K562 (cell line): ENCODE data around the gene CHMP2A. TPM values are rescaled to one million over a fixed set of nuclear protein-coding genes. Genes with fewer than 3 reads are reported as not detected.

Source experiments
- ATAC-seq: fragments of 200-7000 bp; cut with Tn5 transposase; 3 replicates; pipeline ENCODE4 v1.9.1; 2020; ENCODE audit warnings: moderate library complexity
- BruUV-seq: library from RNA; stranded (reverse); fragments of 400-500 nt; replicated peaks from 2 replicates; lab custom pipeline; 2021; lab: Mats Ljungman, UMichigan
- CTCF ChIA-PET: fragments of 300-600 bp; formaldehyde crosslinking; extraction: SDS; loops from one replicate; lab custom pipeline; 2021; ENCODE audit warnings: low intra/inter-chr PET ratio; lab: Yijun Ruan, JAX
- POLR2A ChIA-PET: fragments of 300-600, 350-650 bp; sonication (Branson Sonifier 250); formaldehyde crosslinking; extraction: SDS; loops from one replicate; lab custom pipeline; 2021; ENCODE audit warnings: antibody characterized with exemption, inconsistent platforms; lab: Yijun Ruan, JAX
- DNase-seq, 4 experiments: peaks; one replicate each; pipeline versions ENCODE4 v3.0.0 to v3.0.0-alpha.2; 2011 to 2018; ENCODE audit warnings: low spot score in 3 of 4, mixed read lengths in 3 of 4; ENCODE audit errors: extremely low read depth in 1 of 4
- FAIRE-seq: peaks from 2 replicates; lab custom pipeline; 2011; peaks lifted over from hg19 to GRCh38; lab: Jason Lieb, UNC
- H2AFZ ChIP-seq: 2 replicates; pipeline ENCODE4 v1.6.0; 2011; ENCODE audit warnings: low read depth, low read length, control low read depth, inconsistent platforms
- H3K27ac ChIP-seq: fragments of 200-600 bp; 3 replicates; pipeline ENCODE4 v1.8.0; 2011; ENCODE audit warnings: low read depth, mild to moderate bottlenecking, control low read depth, inconsistent platforms, low read length, moderate library complexity, mixed read lengths; ENCODE audit errors: extremely low read depth
- H3K27me3 ChIP-seq, 2 experiments: fragments of 300-600 bp in 1 of 2; 2 replicates in 1 of 2; 3 replicates in 1 of 2; pipeline versions ENCODE4 v1.6.0 to v1.8.0; 2011; ENCODE audit warnings: inconsistent platforms in 2 of 2, low read length in 2 of 2, mild to moderate bottlenecking in 1 of 2, mixed read lengths in 1 of 2, moderate library complexity in 1 of 2; ENCODE audit not compliant: control insufficient read depth in 2 of 2, insufficient read depth in 2 of 2
- H3K36me3 ChIP-seq: fragments of 300-600 bp; 3 replicates; pipeline ENCODE4 v1.8.0; 2011; ENCODE audit warnings: mild to moderate bottlenecking, low read length, inconsistent platforms; ENCODE audit not compliant: control insufficient read depth, insufficient read depth
- H3K4me1 ChIP-seq, 2 experiments: fragments of 200-600 bp in 1 of 2; replicated peaks in 1 of 2; 2 replicates in 1 of 2; 3 replicates in 1 of 2; pipeline versions ENCODE4 v1.5.1 to v1.8.0; 2011; ENCODE audit warnings: inconsistent platforms in 2 of 2, low read length in 2 of 2, mild to moderate bottlenecking in 1 of 2, mixed read lengths in 1 of 2, moderate library complexity in 1 of 2; ENCODE audit not compliant: control insufficient read depth in 2 of 2, insufficient read depth in 2 of 2
- H3K4me2 ChIP-seq: 2 replicates; pipeline ENCODE4 v1.6.1; 2011; ENCODE audit warnings: low read length, control low read depth, inconsistent platforms, mixed read lengths; ENCODE audit not compliant: insufficient read depth
- H3K4me3 ChIP-seq: fragments of 200-600 bp; sonication (generic), shearing (Covaris generic); 2 replicates; pipeline ENCODE4 v1.5.1; 2016; ENCODE audit warnings: control low read depth, inconsistent platforms
- H3K79me2 ChIP-seq: fragments of 200-600 bp; 3 replicates; pipeline ENCODE4 v1.8.0; 2011; ENCODE audit warnings: low read length, inconsistent platforms; ENCODE audit not compliant: control insufficient read depth, insufficient read depth
- H3K9ac ChIP-seq, 2 experiments: 2 replicates each; pipeline versions ENCODE4 v1.6.0 to v1.6.1; 2011; ENCODE audit warnings: low read depth in 2 of 2, low read length in 2 of 2, control low read depth in 1 of 2, inconsistent platforms in 1 of 2, mild to moderate bottlenecking in 1 of 2, mixed read lengths in 1 of 2; ENCODE audit not compliant: insufficient read depth in 1 of 2
- H3K9me1 ChIP-seq: one replicate; pipeline ENCODE4 v1.6.0; 2011; ENCODE audit warnings: inconsistent platforms, mild to moderate bottlenecking, low read length, moderate library complexity; ENCODE audit not compliant: control insufficient read depth, insufficient read depth
- H3K9me3 ChIP-seq: replicated peaks from 2 replicates; pipeline ENCODE4 v1.5.1; 2011; ENCODE audit warnings: low read depth, low read length, inconsistent platforms; ENCODE audit not compliant: control insufficient read depth, insufficient read depth
- H4K20me1 ChIP-seq: replicated peaks from 2 replicates; pipeline ENCODE4 v1.6.1; 2011; ENCODE audit warnings: low read length, inconsistent platforms, mixed read lengths; ENCODE audit not compliant: control insufficient read depth, insufficient read depth
- ASH1L ChIP-seq: fragments of 450-650 bp; IDR thresholded peaks from 2 replicates; pipeline ENCODE4 v1.6.1; 2018; ENCODE audit warnings: borderline replicate concordance, mild to moderate bottlenecking, low read depth; ENCODE audit not compliant: partially characterized antibody
- BACH1 ChIP-seq: fragments of 200-800 bp; sonication (Bioruptor generic); IDR thresholded peaks from 2 replicates; pipeline ENCODE4 v1.6.1; 2016; ENCODE audit warnings: missing genetic modification characterization, missing compliant biosample characterization
- CREB5 ChIP-seq: fragments of 250-450 bp; sonication (Bioruptor Pico); IDR thresholded peaks from 2 replicates; pipeline ENCODE4 v1.5.0; 2020; ENCODE audit warnings: mild to moderate bottlenecking
- DDX20 ChIP-seq: fragments of 450-650 bp; IDR thresholded peaks from 2 replicates; pipeline ENCODE4 v1.6.1; 2016; ENCODE audit warnings: missing genetic modification characterization, low read depth, mild to moderate bottlenecking, missing compliant biosample characterization, moderate library complexity
- ELK1 ChIP-seq: sonication (generic); formaldehyde crosslinking; IDR thresholded peaks from 2 replicates; pipeline ENCODE4 v1.8.1; 2022; ENCODE audit warnings: missing genetic modification reagents
- KDM5B ChIP-seq: fragments of 200-600 bp; sonication (generic); IDR thresholded peaks from 2 replicates; pipeline ENCODE4 v1.6.1; 2012; ENCODE audit warnings: low read depth, mild to moderate bottlenecking, moderate library complexity, low read length, control low read depth, inconsistent platforms; ENCODE audit not compliant: insufficient replicate concordance
- NR3C1 ChIP-seq: sonication (generic); formaldehyde crosslinking; IDR thresholded peaks from 2 replicates; pipeline ENCODE4 v1.8.1; 2022; ENCODE audit warnings: missing genetic modification reagents
- NRF1 ChIP-seq, 2 experiments: fragments of 450-650 bp; IDR thresholded peaks in 1 of 2; conservative IDR thresholded peaks in 1 of 2; 2 replicates each; pipeline ENCODE4 v1.6.1; 2014; ENCODE audit warnings: mild to moderate bottlenecking in 2 of 2
- POU5F1 ChIP-seq: fragments of 150-350 bp; IDR thresholded peaks from 2 replicates; pipeline ENCODE4 v1.6.1; 2014; ENCODE audit warnings: borderline replicate concordance, low read length, low read depth, mild to moderate bottlenecking; ENCODE audit not compliant: partially characterized antibody
- PPARD ChIP-seq: fragments of 250-450 bp; sonication (Bioruptor Pico); IDR thresholded peaks from 2 replicates; pipeline ENCODE4 v1.8.0; 2022; ENCODE audit warnings: inconsistent platforms, mild to moderate bottlenecking, moderate library complexity
- PREB ChIP-seq: sonication (generic); formaldehyde crosslinking; IDR thresholded peaks from 2 replicates; pipeline ENCODE4 v1.8.1; 2023; ENCODE audit warnings: mild to moderate bottlenecking, missing genetic modification reagents
- RAD51 ChIP-seq: fragments of 450-650 bp; IDR thresholded peaks from 2 replicates; pipeline ENCODE4 v1.7.1; 2016; ENCODE audit warnings: low read depth, mild to moderate bottlenecking, borderline replicate concordance
- SMAD3 ChIP-seq: fragments of 450-650 bp; formaldehyde crosslinking; conservative IDR thresholded peaks from 2 replicates; pipeline ENCODE4 v1.4.0; 2020; ENCODE audit warnings: mild to moderate bottlenecking
- SMARCB1 ChIP-seq: IDR thresholded peaks from 2 replicates; pipeline ENCODE4 v1.6.1; 2011; ENCODE audit warnings: improper control_type of control experiment, low read depth; ENCODE audit not compliant: insufficient read length
- ZNF280A ChIP-seq: fragments of 450-650 bp; IDR thresholded peaks from 2 replicates; pipeline ENCODE4 v1.6.1; 2018; ENCODE audit warnings: mild to moderate bottlenecking, low read depth; ENCODE audit not compliant: partially characterized antibody
- WGBS: fragments of 100-300 bp; shearing (Covaris generic); methylation state at CpG from one replicate; pipeline ENCODE4 v1.1.6; 2016; ENCODE audit warnings: low coverage, mixed read lengths; ENCODE audit not compliant: insufficient coverage; ENCODE audit errors: missing lambda C conversion rate; 5-methylcytosine and 5-hydroxymethylcytosine counted together
- in situ Hi-C: fragments of 300-500 bp; cut with MboI; formaldehyde crosslinking; loops from 4 replicates; pipeline ENCODE4 v1.15.0; 2018; ENCODE audit warnings: inconsistent platforms, mixed read lengths
- intact Hi-C: fragments of 100-400 bp; cut with micrococcal nuclease; formaldehyde crosslinking; loops from 2 replicates; pipeline ENCODE4 v1.14.2; 2022
- polyA plus RNA-seq, 8 experiments: library from polyadenylated mRNA; depleted of rRNA in 4 of 8; stranded (reverse) in 5 of 8; unstranded in 3 of 8; fragments of >200 nt; fragmentation: Nextera tagmentation in 2 of 8; fragmentation: Illumina TruSeq in 1 of 8; extraction: Ambion mirVana in 2 of 8; extraction: Trizol in 1 of 8; gene quantifications; 2 replicates each; pipeline versions ENCODE4 v1.2.1 to v1.2.3, GENCODE V29; 2011 to 2014; ENCODE audit warnings: inconsistent platforms in 1 of 8, missing spikeins in 1 of 8
- total RNA-seq, 7 experiments: library from RNA; depleted of rRNA in 6 of 7; stranded (reverse); fragments of >200 nt in 6 of 7; fragmentation: Illumina TruSeq in 2 of 7; extraction: Trizol in 2 of 7; gene quantifications; 2 replicates each; pipeline versions ENCODE4 v1.2.1 to v1.2.3, GENCODE V29; 2011 to 2021; ENCODE audit warnings: low replicate concordance in 1 of 7

Gene CHMP2A
- total and polyA plus RNA-seq, 9 of the 15 experiments (the other 6 are each of a cell fraction or from before 2014, with no cell fraction given): 57.6 to 159 (median 87.2) TPM

- Histone ChIP-seq H3K9ac (no peak overlapping the region), H3K9me3 (no peaks in the 10 kb centered on the region), H3K27ac (no peak overlapping the region), H3K9me1 (peaks cover 3% of the 10 kb centered on the region), H4K20me1 (peaks cover 14% of the 10 kb centered on the region), H3K79me2 (peaks cover 50% of the 10 kb centered on the region), H3K4me2 (no peak overlapping the region), H3K36me3 (peaks cover 83% of the 10 kb centered on the region), H3K27me3 (no peaks in the 10 kb centered on the region), H3K4me1 (peaks cover 28 to 59% of the 10 kb centered on the region in 2 experiments), H3K4me3 (no peak overlapping the region), H2AFZ (no peak overlapping the region)
- DNase-seq (no peak), FAIRE-seq (no peak), ATAC-seq (no peak)
- CTCF ChIA-PET: no interaction called here
- in situ Hi-C loops (no loop called here), intact Hi-C loops (no loop called here)
- POLR2A ChIA-PET: interaction anchor here (1.0 to 3.7 kb wide), 4 partner anchors 8 to 190 kb away, joined by 3 to 48 read pairs (median 6); partner anchors contain the start of genes TRIM28 and ZNF497
- BruUV-seq: no TSS peak
- WGBS: 82% methylated on average over 2 of the region's 2 CpGs
- TF ChIP-seq BACH1: no peak
- TF ChIP-seq CREB5 (CRISPR knock-in tag): no peak
- no peak for TF ChIP-seq PPARD (CRISPR knock-in tag)
- no peak for TF ChIP-seq SMARCB1
- no peak for TF ChIP-seq ZNF280A
- TF ChIP-seq SMAD3 (CRISPR knock-in tag): no peak
- TF ChIP-seq KDM5B: no peak
- TF ChIP-seq DDX20: no peak
- TF ChIP-seq NR3C1: no peak
- no peak for TF ChIP-seq ASH1L
- no peak for TF ChIP-seq ELK1
- no peak for TF ChIP-seq PREB (CRISPR knock-in tag)
- no peak for TF ChIP-seq NRF1 (conservative IDR thresholded peaks at IDR 0.05 in 1 of 2, IDR thresholded peaks at IDR 0.05 in 1 of 2)
- TF ChIP-seq RAD51: no peak
- no peak for TF ChIP-seq POU5F1
Measured at GRCh38 chr19:58552655-58553054, 2.2 kb downstream of the CHMP2A start.
